Measurements from ENCODE around the gene CD99. TPM values are rescaled to one million over a fixed set of nuclear protein-coding genes. Genes with fewer than 3 reads are reported as not detected.
"Not testable (repeated sequence)": the region's sequence is repeated elsewhere in the genome, so short reads cannot be mapped to it uniquely, and the experiment has no call there.

The CD99 gene
- total RNA-seq, 1 experiment from 2014 or later: 2.4 TPM

GRCh38 chrX:2675657-2676200, 15.4 kb upstream of the CD99 start:
- not testable (repeated sequence) for DNase-seq (ENCODE audit: low spot score)

GRCh38 chrX:2676794-2677675, 14.1 kb upstream of the CD99 start:
- DNase-seq (ENCODE audit: low spot score): no peak

DNA sequence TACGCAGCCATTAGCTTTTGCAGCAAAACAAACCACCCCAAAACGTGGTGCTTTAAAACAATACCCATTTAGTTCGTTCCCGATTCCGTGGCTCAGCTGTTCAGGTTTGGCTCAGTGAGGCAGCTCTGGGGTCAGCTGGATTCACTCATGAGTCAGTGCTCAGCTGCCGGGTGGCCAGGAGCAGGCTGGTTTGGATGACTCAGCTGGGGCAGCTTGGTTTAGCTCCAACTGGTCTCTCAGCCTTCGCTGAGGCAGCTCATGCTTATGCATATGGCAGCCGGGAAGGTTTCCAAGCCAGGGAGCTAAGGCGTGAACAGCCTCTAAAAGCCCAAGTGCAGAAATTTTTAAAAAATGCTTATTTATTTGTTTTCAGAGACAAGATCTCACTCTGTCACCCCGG, 13.3 kb upstream of the CD99 start:
- no peak for DNase-seq (ENCODE audit: low spot score)

DNA sequence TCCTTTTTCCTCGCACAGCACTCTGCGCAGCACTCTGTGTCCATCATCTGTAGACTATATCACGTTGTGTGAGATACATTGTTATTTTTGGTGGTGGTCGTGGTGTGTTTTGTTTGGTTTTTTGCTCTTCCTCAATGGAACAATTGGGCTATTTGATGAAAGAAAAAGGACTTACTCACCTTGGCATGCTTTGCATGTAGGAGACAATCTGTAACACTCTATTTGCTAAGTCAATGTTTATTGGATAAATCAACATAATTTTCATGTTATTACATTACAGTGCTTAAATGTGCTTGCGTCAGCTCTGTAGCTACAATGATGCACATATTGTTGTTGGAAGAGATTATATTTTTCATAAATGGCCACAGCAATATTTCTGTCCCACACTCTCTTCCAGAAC, 12.5 kb upstream of the CD99 start:
- no peak for DNase-seq (ENCODE audit: low spot score)

GRCh38 chrX:2679534-2680485, 11.3 kb upstream of the CD99 start:
- no peak for DNase-seq (ENCODE audit: low spot score)

DNA sequence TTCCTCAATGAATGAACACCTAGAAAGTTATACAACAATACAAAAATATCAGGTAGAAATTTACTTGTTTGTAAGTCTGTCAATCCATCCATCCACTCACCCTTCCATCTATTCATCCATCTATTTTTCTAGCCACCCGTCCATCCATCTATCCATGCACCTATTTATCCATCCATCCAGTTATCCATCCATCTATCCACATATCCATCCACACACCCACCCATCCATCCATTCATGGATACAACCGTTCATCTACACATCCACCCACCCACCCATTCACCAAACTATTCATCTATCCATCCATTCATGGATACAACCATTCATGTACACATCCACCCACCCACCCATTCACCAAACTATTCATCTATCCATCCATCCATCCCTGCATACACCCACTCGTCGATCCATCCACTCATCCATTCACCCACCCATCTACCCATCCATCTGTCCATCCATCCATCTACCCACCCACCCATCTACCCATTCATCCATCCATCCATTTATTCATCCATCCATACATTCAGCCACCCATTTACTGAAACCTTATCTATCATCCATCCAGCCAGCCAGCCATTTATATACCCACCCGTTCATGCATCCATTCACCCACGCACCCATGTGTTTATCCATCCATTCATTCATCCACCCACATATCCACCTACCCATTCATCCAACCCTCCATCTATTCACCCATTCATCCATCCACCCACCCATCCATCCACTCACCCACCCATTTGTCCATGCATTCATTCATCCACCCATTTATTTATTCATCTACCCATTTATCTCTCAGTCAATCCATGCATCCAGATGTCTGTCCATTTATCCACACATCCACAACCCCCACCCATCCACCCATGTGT, 10.4 kb upstream of the CD99 start:
- DNase-seq (ENCODE audit: low spot score): no peak

DNA sequence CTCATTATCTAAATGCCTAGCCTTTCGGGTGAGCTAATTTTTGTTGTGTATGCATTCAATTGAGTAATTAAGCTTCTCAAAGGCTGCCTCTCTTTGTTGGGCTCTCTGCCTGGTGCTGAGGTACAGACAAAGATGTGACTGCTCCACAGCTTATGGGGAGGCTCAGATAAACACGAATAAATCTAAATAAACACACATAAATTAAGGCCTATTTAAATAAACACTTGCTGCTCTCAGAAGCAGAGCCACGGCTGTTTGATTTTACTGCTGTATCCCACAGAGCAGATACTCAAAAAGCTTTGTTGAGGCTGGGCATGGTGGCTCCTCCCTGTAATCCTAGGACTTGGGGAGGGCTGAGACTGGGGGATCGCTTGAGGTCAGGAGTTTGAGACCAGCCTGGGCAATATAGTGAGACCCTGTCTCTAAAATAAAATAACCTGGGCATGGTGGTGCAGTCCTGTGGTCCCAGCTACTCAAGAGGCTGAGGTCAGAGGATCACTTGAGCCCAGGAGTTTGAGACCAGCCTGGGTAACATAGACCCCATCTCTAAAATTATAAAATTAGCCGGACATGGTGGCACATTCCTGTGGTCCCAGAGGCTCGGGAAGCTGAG, 8.4 kb upstream of the CD99 start:
- no peak for DNase-seq (ENCODE audit: low spot score)

- no peak for DNase-seq (ENCODE audit: low spot score)
Observed at GRCh38 chrX:2684256-2684655, 6.8 kb upstream of the CD99 start.

DNA sequence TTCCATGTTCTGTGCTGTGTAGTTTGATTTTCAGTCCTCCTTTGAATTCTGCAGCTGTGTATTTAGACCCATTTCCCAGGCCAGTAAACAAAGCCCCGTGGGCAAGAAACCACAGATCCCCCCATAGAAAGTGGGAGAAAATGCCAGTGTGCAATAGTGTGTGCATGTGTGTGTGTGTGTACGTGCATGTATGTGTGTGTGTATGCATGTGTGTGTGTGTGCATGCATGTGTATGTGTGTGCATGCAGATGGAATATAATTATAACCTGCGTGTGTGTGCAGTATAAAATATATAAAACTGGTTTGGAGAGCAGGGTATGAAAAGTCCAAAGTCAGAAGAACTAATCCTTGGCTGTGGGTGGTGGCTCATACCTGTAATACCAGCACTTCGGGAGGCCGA, 5.2 kb upstream of the CD99 start:
- DNase-seq (ENCODE audit: low spot score): no peak

DNA sequence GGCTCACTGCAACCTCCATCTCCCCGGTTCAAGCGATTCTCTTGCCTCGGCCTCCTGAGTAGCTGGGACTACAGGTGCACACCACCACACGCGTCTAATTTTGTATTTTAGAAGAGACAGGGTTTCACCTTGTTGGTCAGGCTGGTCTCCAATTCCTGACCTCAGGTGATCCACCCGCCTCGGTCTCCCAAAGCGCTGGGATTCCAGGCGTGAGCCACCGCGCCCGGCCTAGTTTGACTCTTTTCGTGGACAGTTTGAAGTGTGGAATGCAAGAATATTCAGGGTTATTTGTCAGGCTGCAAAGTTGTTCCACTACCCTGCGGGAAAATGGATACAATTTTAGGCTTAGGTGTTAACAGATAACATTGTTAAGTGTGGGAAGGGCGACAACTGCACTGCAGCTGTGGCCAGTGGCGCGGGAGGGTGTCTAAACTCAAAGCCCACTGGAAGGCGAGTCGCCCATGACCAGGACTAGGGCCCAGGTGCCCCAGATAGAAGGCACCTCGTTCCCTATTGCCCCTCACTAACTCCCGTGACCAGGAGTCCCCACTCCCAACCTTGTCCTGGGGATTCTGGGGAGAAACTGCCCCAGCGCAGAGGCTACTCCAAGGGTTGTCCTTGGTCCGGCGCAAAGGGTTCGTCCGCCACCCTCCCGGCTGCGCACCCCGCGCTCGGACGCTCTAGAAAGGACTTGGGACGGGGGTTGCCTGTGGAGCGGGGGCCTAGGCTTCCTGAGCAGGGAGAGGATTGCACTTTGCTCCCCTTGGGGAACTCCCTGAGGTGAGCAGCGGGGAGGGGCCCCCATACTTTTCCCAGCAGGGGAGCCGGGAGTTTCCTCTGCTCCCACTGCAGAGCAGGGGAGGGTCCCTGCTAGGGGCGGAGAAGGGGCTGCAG, 1.1 kb upstream of the CD99 start:
- no peak for DNase-seq (ENCODE audit: low spot score)

DNA sequence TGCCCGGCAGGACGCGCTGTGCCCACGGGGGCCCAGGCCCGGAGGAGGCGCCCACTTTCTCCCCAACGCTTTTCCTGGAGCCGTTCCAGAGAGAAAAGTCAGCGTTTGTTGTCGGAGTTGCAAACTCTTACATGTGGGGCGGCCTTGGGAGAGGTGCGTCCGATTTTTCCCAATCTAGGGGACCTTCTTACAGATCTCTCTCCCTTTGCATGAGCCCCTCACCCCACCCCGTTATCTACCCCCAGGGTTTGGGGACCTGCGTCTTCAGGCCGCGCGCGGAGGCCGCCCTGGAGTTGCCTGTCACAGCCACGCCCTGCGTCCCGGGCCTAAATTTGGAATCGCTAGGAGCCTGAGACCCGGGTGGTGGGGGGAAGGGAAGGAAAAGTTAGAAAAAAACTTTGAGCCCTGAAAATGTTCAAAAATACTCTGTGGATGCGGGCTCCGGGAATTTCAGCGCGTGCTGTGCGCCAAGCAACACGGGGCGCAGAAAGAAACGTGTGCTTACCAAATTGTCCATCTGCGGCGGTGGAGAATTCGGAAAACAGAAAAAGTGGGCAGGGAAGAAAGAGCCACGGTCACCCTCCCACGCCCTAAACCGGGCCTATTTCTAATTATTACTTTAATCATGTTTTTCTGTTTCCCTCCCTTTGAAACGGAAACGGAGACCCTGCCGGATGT, 587 bp downstream of the CD99 start:
- no peak for DNase-seq (ENCODE audit: low spot score)

- DNase-seq (ENCODE audit: low spot score): no peak
Observed at GRCh38 chrX:2692221-2693112, 1.4 kb downstream of the CD99 start.

DNA sequence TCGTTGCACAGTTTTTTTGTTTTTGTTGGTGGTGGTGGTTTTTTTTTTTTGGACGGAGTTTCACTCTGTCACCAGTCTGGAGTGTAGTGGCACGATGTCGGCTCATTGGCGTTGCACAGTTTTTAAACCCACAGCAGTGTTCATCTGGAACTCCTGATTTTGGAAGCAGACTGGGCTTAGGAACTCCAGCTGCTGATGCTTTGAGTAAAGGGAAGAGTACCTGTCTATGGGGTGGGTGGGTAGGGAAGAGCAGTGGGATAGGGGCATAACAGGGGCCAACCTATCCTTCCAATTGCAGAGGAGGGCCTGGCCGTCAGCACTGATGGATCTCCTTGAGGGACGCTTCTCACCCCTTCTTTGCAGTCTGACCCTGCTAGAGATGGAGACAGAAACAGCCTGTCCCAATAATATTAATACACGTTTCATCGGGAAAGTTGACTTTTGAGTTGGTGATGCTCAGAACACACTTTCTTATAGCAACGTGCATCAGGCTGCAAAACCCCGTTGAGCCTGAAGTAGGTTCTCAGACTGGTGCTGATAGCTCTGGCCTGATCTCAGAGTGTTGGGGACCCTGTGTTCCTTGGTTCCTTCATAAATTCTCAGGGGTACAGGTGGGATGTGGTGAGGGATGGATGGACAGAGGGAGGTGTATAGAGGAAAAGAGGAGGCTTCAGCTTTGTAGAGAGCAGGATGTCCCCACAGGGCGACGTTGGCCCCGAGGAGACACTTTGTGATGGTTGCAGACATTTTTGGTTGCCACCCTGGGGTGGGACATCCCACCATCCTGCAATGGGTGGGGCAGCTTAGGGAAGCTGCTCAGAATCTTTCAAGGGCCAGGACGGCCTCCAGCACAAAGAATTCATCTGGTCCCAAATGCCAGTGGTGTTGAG, 2.3 kb downstream of the CD99 start:
- no peak for DNase-seq (ENCODE audit: low spot score)

DNA sequence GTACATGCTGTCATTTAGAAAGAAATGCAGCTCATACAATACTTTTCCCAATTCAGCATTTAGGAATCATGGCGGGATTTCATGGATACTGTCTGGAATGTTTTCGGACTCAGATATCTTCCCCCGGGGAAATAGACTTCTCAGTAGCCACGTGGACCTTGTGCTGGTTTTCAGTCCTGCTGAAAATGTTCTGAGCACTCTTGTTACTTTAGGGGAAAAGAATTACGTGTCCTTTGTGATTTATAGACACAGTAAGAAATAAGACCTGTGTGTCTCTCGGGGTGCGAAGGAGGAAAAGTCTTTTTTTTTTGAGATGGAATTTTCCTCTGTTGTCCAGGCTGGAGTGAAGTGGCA, 3.8 kb downstream of the CD99 start:
- no peak for DNase-seq (ENCODE audit: low spot score)

GRCh38 chrX:2696698-2697215, 5.7 kb downstream of the CD99 start:
- no peak for DNase-seq (ENCODE audit: low spot score)

DNA sequence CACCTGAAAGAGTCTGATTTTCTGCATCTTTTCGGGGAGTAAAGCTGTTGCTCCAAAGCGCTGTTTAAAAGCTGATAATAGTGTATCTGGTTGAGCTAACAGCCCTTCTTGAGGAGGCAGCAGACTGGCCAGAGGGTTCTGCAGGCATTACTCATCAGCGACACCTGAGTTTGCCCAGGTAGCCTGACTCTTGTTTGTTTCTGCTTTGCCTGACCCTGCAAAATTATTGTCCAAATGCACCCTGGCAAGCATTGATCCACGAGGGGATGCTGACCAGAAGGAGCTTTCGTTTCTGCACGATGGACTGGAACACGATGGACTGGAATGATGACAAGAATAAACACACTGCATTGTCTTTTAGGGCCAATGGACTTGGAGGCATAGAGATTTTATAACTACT, 6.2 kb downstream of the CD99 start:
- DNase-seq (ENCODE audit: low spot score): no peak

DNA sequence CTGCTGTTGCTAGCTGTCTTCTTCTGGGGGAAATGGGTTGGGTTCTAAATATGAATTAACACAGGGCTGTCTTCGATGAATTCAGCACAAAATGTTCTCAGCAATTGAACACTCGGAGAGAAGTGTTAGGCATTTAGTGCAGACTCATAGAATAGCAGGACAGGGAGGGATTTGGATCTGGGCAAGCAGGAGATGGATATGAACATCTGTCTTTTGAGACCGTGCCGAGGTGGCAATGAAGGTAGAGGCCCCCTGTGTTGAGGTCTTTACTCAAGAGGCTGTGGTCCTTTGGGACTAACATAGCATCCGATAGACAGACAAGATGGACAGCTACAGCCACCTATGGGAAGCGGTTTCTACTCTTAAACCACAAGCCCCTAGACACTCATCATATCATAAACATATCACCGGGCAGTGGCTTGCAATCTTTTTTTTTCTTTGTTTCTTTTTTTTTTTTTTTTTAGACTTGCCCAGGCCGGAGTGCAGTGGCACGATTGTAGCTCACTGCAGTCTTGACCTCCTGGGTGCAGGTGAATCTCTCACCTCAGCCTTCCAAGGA, 6.7 kb downstream of the CD99 start:
- no peak for DNase-seq (ENCODE audit: low spot score)

Data from HT-29 (cell line).